Loucy (cell line): ENCODE data around the gene GXYLT2.

Experiments used
- H2AFZ ChIP-seq: fragments of 200-600 bp; sonication (generic); 2 replicates; pipeline ENCODE4 v1.6.0; 2016; ENCODE audit warnings: antibody characterized with exemption, mild to moderate bottlenecking, low read length, moderate library complexity
- H3F3A ChIP-seq: fragments of 200-600 bp; 2 replicates; pipeline ENCODE4 v1.6.0; 2016; ENCODE audit warnings: antibody characterized with exemption, low read depth, mild to moderate bottlenecking
- H3K27me3 ChIP-seq: fragments of 200-600 bp; sonication (generic); 2 replicates; pipeline ENCODE4 v1.6.1; 2014; ENCODE audit warnings: low read length, mild to moderate bottlenecking; ENCODE audit not compliant: insufficient read depth, poor library complexity, severe bottlenecking
- H3K36me3 ChIP-seq: fragments of 200-600 bp; sonication (generic); 2 replicates; pipeline ENCODE4 v1.6.1; 2016; ENCODE audit warnings: low read length; ENCODE audit not compliant: insufficient read depth
- H3K4me1 ChIP-seq: fragments of 200-600 bp; sonication (generic); 2 replicates; pipeline ENCODE4 v1.5.1; 2014; ENCODE audit warnings: low read length, mild to moderate bottlenecking; ENCODE audit not compliant: insufficient read depth, poor library complexity, severe bottlenecking
- H3K4me2 ChIP-seq: fragments of 200-600 bp; sonication (generic); 2 replicates; pipeline ENCODE4 v1.6.0; 2014; ENCODE audit warnings: antibody characterized with exemption, low read length, low read depth, mild to moderate bottlenecking; ENCODE audit not compliant: poor library complexity, severe bottlenecking
- H3K4me3 ChIP-seq: fragments of 200-600 bp; sonication (generic); 2 replicates; pipeline ENCODE4 v1.5.1; 2014; ENCODE audit warnings: low read length, mild to moderate bottlenecking, mixed read lengths; ENCODE audit not compliant: poor library complexity, severe bottlenecking
- H3K79me2 ChIP-seq: fragments of 200-600 bp; sonication (generic); 2 replicates; pipeline ENCODE4 v1.6.1; 2014; ENCODE audit warnings: low read length; ENCODE audit not compliant: insufficient read depth
- H3K9ac ChIP-seq: fragments of 200-600 bp; sonication (generic); 2 replicates; pipeline ENCODE4 v1.6.0; 2014; ENCODE audit warnings: mild to moderate bottlenecking, low read depth, low read length, moderate library complexity; ENCODE audit not compliant: poor library complexity, severe bottlenecking
- H3K9me2 ChIP-seq: fragments of 200-600 bp; sonication (generic); replicated peaks from 2 replicates; pipeline ENCODE4 v1.6.1; 2016; ENCODE audit warnings: low read depth, low read length, mixed read lengths
- H3K9me3 ChIP-seq: fragments of 200-600 bp; sonication (generic); 2 replicates; pipeline ENCODE4 v1.6.1; 2014; ENCODE audit warnings: mild to moderate bottlenecking, antibody characterized with exemption, low read length, low read depth; ENCODE audit not compliant: insufficient read depth
- H4K20me1 ChIP-seq: fragments of 200-600 bp; sonication (generic); 2 replicates; pipeline ENCODE4 v1.6.0; 2014; ENCODE audit warnings: antibody characterized with exemption, low read length, mild to moderate bottlenecking; ENCODE audit not compliant: insufficient read depth, poor library complexity, severe bottlenecking
- EZH2phosphoT487 ChIP-seq: fragments of 200-600 bp; IDR thresholded peaks from 2 replicates; pipeline ENCODE4 v1.6.1; 2018; ENCODE audit warnings: antibody characterized with exemption, mild to moderate bottlenecking, moderate library complexity, borderline replicate concordance
- TF ChIP-seq, protein P1 (sequence below): fragments of 200-600 bp; sonication (generic); conservative IDR thresholded peaks from 2 replicates; pipeline ENCODE4 v1.5.1; 2014; ENCODE audit warnings: mild to moderate bottlenecking, antibody characterized with exemption, low read length

Gene GXYLT2

DNA sequence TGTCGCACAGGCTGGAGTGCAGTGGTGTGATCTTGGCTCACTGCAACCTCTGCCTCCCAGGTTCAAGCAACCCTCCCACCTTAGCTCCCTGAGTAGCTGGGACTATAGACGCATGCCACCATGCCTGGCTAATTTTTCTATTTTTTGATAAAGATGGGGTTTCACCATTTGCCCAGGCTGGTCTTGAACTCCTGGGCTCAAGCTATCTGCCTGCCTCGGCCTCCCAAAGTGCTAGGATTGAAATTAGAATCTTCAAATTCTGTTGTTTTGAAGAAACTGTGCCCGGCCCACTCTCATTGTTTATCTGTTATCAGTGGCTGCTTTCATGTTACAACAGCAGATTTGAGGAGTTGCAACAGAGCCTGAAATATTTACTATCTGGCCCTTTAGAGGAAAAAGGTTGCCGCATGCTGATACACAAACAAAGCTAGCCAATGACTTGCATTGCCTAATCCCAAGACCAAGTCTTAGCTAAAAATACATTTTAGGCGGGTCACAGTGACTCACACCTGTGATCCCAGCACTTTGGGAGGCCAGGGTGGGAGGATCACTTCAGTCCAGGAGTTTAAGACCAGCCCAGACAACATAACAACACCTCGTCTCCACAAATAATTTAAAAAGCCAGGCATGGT, 65.6 kb downstream of the GXYLT2 start:
- Histone ChIP-seq H3K9ac (no peak overlapping the region), H3K4me3 (no peak overlapping the region), H3K4me1 (no peaks in the 10 kb centered on the region), H3K27me3 (no peaks in the 10 kb centered on the region), H4K20me1 (no peaks in the 10 kb centered on the region), H3K9me2 (no peaks in the 10 kb centered on the region), H2AFZ (no peak overlapping the region), H3K79me2 (no peaks in the 10 kb centered on the region), H3F3A (no peaks in the 10 kb centered on the region), H3K4me2 (no peak overlapping the region), H3K36me3 (no peaks in the 10 kb centered on the region), H3K9me3 (no peaks in the 10 kb centered on the region)
- TF ChIP-seq, protein P1, sequence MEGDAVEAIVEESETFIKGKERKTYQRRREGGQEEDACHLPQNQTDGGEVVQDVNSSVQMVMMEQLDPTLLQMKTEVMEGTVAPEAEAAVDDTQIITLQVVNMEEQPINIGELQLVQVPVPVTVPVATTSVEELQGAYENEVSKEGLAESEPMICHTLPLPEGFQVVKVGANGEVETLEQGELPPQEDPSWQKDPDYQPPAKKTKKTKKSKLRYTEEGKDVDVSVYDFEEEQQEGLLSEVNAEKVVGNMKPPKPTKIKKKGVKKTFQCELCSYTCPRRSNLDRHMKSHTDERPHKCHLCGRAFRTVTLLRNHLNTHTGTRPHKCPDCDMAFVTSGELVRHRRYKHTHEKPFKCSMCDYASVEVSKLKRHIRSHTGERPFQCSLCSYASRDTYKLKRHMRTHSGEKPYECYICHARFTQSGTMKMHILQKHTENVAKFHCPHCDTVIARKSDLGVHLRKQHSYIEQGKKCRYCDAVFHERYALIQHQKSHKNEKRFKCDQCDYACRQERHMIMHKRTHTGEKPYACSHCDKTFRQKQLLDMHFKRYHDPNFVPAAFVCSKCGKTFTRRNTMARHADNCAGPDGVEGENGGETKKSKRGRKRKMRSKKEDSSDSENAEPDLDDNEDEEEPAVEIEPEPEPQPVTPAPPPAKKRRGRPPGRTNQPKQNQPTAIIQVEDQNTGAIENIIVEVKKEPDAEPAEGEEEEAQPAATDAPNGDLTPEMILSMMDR: no peak
- TF ChIP-seq EZH2phosphoT487: no peak

DNA sequence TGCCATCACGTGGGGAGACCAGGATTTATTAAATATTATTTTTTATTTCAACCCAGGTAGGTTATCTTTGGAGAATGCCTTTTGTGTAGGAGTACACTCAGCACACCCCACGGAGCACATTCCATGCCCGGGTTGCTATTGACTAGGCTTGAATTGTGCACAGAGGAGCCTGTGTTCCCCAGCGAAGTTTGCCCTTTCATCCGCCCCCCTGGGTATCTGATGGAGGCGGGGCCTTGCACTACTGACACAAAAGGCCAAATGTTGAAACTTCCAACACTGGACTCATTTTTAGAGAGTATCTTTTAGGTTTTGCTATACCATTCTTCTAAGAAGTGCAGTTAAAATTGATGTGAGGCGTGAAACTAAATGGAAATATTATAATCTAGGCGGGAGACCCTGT, 69.5 kb downstream of the GXYLT2 start:
- no peak for TF ChIP-seq EZH2phosphoT487
- TF ChIP-seq, protein P1: no peak
- Histone ChIP-seq H3K9me2 (no peaks in the 10 kb centered on the region), H3K27me3 (no peaks in the 10 kb centered on the region)

DNA sequence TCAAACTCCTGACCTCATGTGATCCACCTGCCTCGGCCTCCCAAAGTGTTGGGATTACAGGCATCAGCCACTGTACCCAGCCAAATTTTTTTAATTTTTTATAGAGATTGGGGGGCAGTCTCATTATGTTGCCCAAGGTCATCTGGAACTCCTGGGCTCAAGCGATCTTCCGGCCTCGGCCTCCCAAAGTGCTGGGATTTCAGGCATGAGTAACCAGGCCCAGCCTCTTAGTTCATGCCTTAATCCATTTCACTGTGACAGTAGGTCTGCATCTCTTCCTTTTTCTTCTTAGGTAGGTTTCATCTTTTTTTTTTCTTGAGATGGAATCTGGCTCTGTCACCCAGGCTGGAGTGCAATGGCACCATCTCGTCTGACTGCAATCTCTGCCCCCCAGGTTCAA, 71.5 kb downstream of the GXYLT2 start:
- Histone ChIP-seq H3K9ac (no peak overlapping the region), H4K20me1 (no peaks in the 10 kb centered on the region), H3K9me2 (no peaks in the 10 kb centered on the region), H3K4me3 (no peak overlapping the region), H3K4me2 (no peak overlapping the region), H2AFZ (no peak overlapping the region), H3F3A (no peaks in the 10 kb centered on the region), H3K4me1 (peaks cover 5% of the 10 kb centered on the region), H3K27me3 (no peaks in the 10 kb centered on the region), H3K79me2 (no peaks in the 10 kb centered on the region), H3K36me3 (no peaks in the 10 kb centered on the region), H3K9me3 (no peaks in the 10 kb centered on the region)
- TF ChIP-seq, protein P1: no peak
- no peak for TF ChIP-seq EZH2phosphoT487

More for the DNA sequence above, 69.5 kb downstream of the GXYLT2 start:
- H3K9me3 ChIP-seq: no peaks in the 10 kb centered on the region
- H4K20me1 ChIP-seq: no peaks in the 10 kb centered on the region
- no peak overlapping the region for H2AFZ ChIP-seq
- no peaks in the 10 kb centered on the region for H3K36me3 ChIP-seq
- H3K4me1 ChIP-seq: peaks cover 5% of the 10 kb centered on the region
- no peaks in the 10 kb centered on the region for H3F3A ChIP-seq
- no peak overlapping the region for H3K9ac ChIP-seq
- H3K4me3 ChIP-seq: no peak overlapping the region
- H3K79me2 ChIP-seq: no peaks in the 10 kb centered on the region
- no peak overlapping the region for H3K4me2 ChIP-seq
